GM12878 (cell line): Measurements from ENCODE around the gene PSMB3. TPM values are rescaled to one million over a fixed set of nuclear protein-coding genes. Genes with fewer than 3 reads are reported as not detected.

Experiments used
- ATAC-seq: fragments of 200-7000 bp; cut with Tn5 transposase; 3 replicates; pipeline ENCODE4 v1.9.1; 2020; ENCODE audit warnings: mild to moderate bottlenecking, moderate library complexity
- BruUV-seq: library from RNA; stranded (reverse); fragments of 400-500 nt; replicated peaks from 2 replicates; lab custom pipeline; 2021; lab: Mats Ljungman, UMichigan
- CTCF ChIA-PET: fragments of 300-600 bp; sonication (Branson Sonifier 250); formaldehyde crosslinking; extraction: SDS; loops from one replicate; lab custom pipeline; 2021; ENCODE audit warnings: inconsistent platforms; lab: Yijun Ruan, JAX
- POLR2A ChIA-PET: fragments of 350-600 bp; formaldehyde crosslinking; extraction: SDS; loops from one replicate; lab custom pipeline; 2021; ENCODE audit warnings: inconsistent platforms; lab: Charles Lee
- RAD21 ChIA-PET: fragments of 300-600 bp; sonication (Branson Sonifier 250); formaldehyde crosslinking; loops from one replicate; lab custom pipeline; 2023; ENCODE audit warnings: antibody characterized with exemption; ENCODE audit not compliant: unreplicated experiment; lab: Charles Lee
- SMC1A ChIA-PET: fragments of 300-600 bp; sonication (Branson Sonifier 250); formaldehyde crosslinking; loops from one replicate; lab custom pipeline; 2023; ENCODE audit not compliant: unreplicated experiment, uncharacterized antibody; lab: Charles Lee
- DNase-seq: peaks from one replicate; pipeline ENCODE4 v3.0.0-alpha.2; 2011; ENCODE audit warnings: low read depth, low spot score
- FAIRE-seq: peaks from 3 replicates; lab custom pipeline; 2011; peaks lifted over from hg19 to GRCh38; lab: Jason Lieb, UNC
- H2AFZ ChIP-seq: 2 replicates; pipeline ENCODE4 v1.6.0; 2011; ENCODE audit warnings: low read depth, low read length, control low read depth; ENCODE audit not compliant: control insufficient read depth
- H3K27ac ChIP-seq: 2 replicates; pipeline ENCODE4 v1.5.1; 2011; ENCODE audit warnings: control low read depth; ENCODE audit not compliant: control insufficient read depth, insufficient read depth
- H3K27me3 ChIP-seq, 2 experiments: replicated peaks in 1 of 2; 2 replicates each; pipeline versions ENCODE4 v1.6.0 to v1.6.1; 2011; ENCODE audit warnings: low read length in 1 of 2; ENCODE audit not compliant: control insufficient read depth in 2 of 2, insufficient read depth in 2 of 2
- H3K36me3 ChIP-seq, 2 experiments: 2 replicates each; pipeline ENCODE4 v1.5.1; 2011; ENCODE audit warnings: low read length in 1 of 2; ENCODE audit not compliant: control insufficient read depth in 2 of 2, insufficient read depth in 2 of 2
- H3K4me1 ChIP-seq: 2 replicates; pipeline ENCODE4 v1.6.1; 2011; ENCODE audit warnings: mild to moderate bottlenecking, low read length, moderate library complexity, mixed read lengths; ENCODE audit not compliant: control insufficient read depth, insufficient read depth
- H3K4me2 ChIP-seq: 2 replicates; pipeline ENCODE4 v1.6.0; 2011; ENCODE audit warnings: control low read depth; ENCODE audit not compliant: control insufficient read depth, insufficient read depth
- H3K4me3 ChIP-seq: fragments of 200-600 bp; sonication (generic); 2 replicates; pipeline ENCODE4 v1.5.1; 2016
- H3K79me2 ChIP-seq: 2 replicates; pipeline ENCODE4 v1.6.0; 2011; ENCODE audit warnings: low read length; ENCODE audit not compliant: control insufficient read depth, insufficient read depth
- H3K9ac ChIP-seq: 2 replicates; pipeline ENCODE4 v1.8.0; 2011; ENCODE audit warnings: low read length, control low read depth, mixed read lengths; ENCODE audit not compliant: control insufficient read depth, insufficient read depth
- H3K9me3 ChIP-seq: replicated peaks from 3 replicates; pipeline ENCODE4 v1.5.1; 2011; ENCODE audit warnings: mild to moderate bottlenecking, low read length; ENCODE audit not compliant: control insufficient read depth, insufficient read depth
- H4K20me1 ChIP-seq: 2 replicates; pipeline ENCODE4 v1.6.0; 2011; ENCODE audit not compliant: control insufficient read depth, insufficient read depth
- BRCA1 ChIP-seq: IDR thresholded peaks from 2 replicates; pipeline ENCODE4 v1.6.1; 2011; ENCODE audit warnings: low read depth, low read length, improper control_type of control experiment
- EGR1 ChIP-seq, 2 experiments: IDR thresholded peaks; 1 replicate in 1 of 2; 2 replicates in 1 of 2; pipeline ENCODE4 v1.6.1; 2011 to 2012; ENCODE audit warnings: low read depth in 2 of 2, low read length in 2 of 2, borderline replicate concordance in 1 of 2, mild to moderate bottlenecking in 1 of 2, moderate library complexity in 1 of 2
- ELK1 ChIP-seq: IDR thresholded peaks from 2 replicates; pipeline ENCODE4 v1.6.1; 2012; ENCODE audit warnings: low read depth, low read length, improper control_type of control experiment
- LARP7 ChIP-seq: fragments of 450-650 bp; IDR thresholded peaks from 2 replicates; pipeline ENCODE4 v1.6.1; 2017; ENCODE audit warnings: mild to moderate bottlenecking
- MEF2A ChIP-seq: IDR thresholded peaks from 2 replicates; pipeline ENCODE4 v1.6.1; 2011; ENCODE audit warnings: low read depth, mild to moderate bottlenecking, low read length, moderate library complexity; ENCODE audit not compliant: insufficient read depth
- NFYB ChIP-seq: IDR thresholded peaks from 2 replicates; pipeline ENCODE4 v1.6.1; 2011; ENCODE audit warnings: low read depth, mild to moderate bottlenecking, low read length, improper control_type of control experiment, moderate library complexity; ENCODE audit not compliant: insufficient read depth
- PAX8 ChIP-seq: fragments of 450-650 bp; IDR thresholded peaks from 2 replicates; pipeline ENCODE4 v1.6.1; 2017; ENCODE audit warnings: mild to moderate bottlenecking, moderate library complexity
- POLR2AphosphoS5 ChIP-seq: IDR thresholded peaks from 2 replicates; pipeline ENCODE4 v1.6.1; 2011; ENCODE audit warnings: mild to moderate bottlenecking, low read length, inconsistent platforms
- RAD51 ChIP-seq: fragments of 450-650 bp; IDR thresholded peaks from 2 replicates; pipeline ENCODE4 v1.6.1; 2016; ENCODE audit warnings: moderate library complexity, mild to moderate bottlenecking, inconsistent platforms
- RB1 ChIP-seq: fragments of 450-650 bp; formaldehyde crosslinking; IDR thresholded peaks from 2 replicates; pipeline ENCODE4 v1.6.1; 2017; ENCODE audit warnings: mild to moderate bottlenecking, borderline replicate concordance
- RFX5 ChIP-seq: IDR thresholded peaks from 2 replicates; pipeline ENCODE4 v1.6.1; 2011; ENCODE audit warnings: low read depth, low read length, improper control_type of control experiment
- SREBF1 ChIP-seq: IDR thresholded peaks from 2 replicates; pipeline ENCODE4 v1.6.1; 2012; ENCODE audit warnings: mild to moderate bottlenecking, low read length
- SREBF2 ChIP-seq: IDR thresholded peaks from 2 replicates; pipeline ENCODE4 v1.6.1; 2012; ENCODE audit warnings: mild to moderate bottlenecking, low read length
- ZNF592 ChIP-seq: fragments of 450-650 bp; IDR thresholded peaks from 2 replicates; pipeline ENCODE4 v1.6.1; 2017; ENCODE audit warnings: mild to moderate bottlenecking, moderate library complexity
- WGBS: methylation state at CpG from one replicate; pipeline ENCODE4 v1.1.6; 2016; ENCODE audit warnings: low lambda C conversion rate; ENCODE audit not compliant: insufficient replicate concordance, insufficient coverage; ENCODE audit errors: missing lambda C conversion rate; 5-methylcytosine and 5-hydroxymethylcytosine counted together
- in situ Hi-C: fragments of 300-500 bp; cut with MboI; formaldehyde crosslinking; loops from 9 replicates; pipeline ENCODE4 v1.14.3; 2018; ENCODE audit warnings: mixed read lengths
- intact Hi-C: fragments of 100-400 bp; cut with micrococcal nuclease; formaldehyde crosslinking; loops from one replicate; pipeline ENCODE4 v1.14.2; 2022; ENCODE audit not compliant: unreplicated experiment
- polyA plus RNA-seq, 11 experiments: library from polyadenylated mRNA; depleted of rRNA in 4 of 11; unstranded in 6 of 11; stranded (reverse) in 5 of 11; fragments of >200 nt; fragmentation: Nextera tagmentation in 4 of 11; fragmentation: Illumina TruSeq in 1 of 11; extraction: Ambion mirVana in 4 of 11; extraction: Trizol in 1 of 11; gene quantifications; 1 replicate in 1 of 11; 2 replicates in 10 of 11; pipeline versions ENCODE4 v1.2.1 to v1.2.3, GENCODE V29; 2011 to 2016; ENCODE audit warnings: inconsistent platforms in 2 of 11, missing spikeins in 2 of 11, low read depth in 1 of 11
- total RNA-seq, 4 experiments: library from RNA; depleted of rRNA in 3 of 4; stranded (reverse); fragments of >200 nt in 3 of 4; fragmentation: Illumina TruSeq in 1 of 4; extraction: Trizol in 1 of 4; gene quantifications; 2 replicates each; pipeline versions ENCODE4 v1.2.1 to v1.2.3, GENCODE V29; 2013 to 2021
- TF ChIP-seq, protein P1 (sequence below): fragments of 450-650 bp; IDR thresholded peaks from 2 replicates; pipeline ENCODE4 v1.6.1; 2016; ENCODE audit warnings: mild to moderate bottlenecking

PSMB3 gene
- total and polyA plus RNA-seq, 10 of the 15 experiments (the other 5 are each of a cell fraction or from before 2014, with no cell fraction given): 300 to 2,130 (median 490) TPM

DNA sequence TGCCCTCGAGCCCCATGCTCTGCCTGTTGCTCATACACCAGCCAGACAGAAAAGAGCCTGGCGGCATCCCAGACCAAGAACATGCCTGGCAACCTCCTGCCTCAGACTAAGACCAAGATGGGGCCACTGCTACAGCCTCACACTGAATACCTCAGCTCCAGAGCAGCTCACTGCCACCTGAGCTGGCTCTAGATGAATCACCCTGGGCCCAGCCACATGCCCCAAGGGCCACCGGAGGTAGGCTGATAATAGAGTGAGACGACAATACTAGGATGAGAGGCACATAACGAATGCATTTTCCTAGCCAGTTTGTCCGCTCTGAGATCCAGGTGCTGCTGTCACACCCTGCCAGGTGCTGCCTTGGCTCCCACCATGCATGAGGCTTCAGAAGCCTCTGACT is 33.8 kb downstream of the PSMB3 start:
- intact Hi-C loops: no loop called here
- no TSS peak for BruUV-seq
- Histone ChIP-seq H2AFZ (no peak overlapping the region), H3K4me2 (no peak overlapping the region), H3K4me1 (no peaks in the 10 kb centered on the region; the same call in 1 of the 2 replicates), H3K79me2 (no peaks in the 10 kb centered on the region; the same call in 1 of the 2 replicates), H3K4me3 (no peak overlapping the region), H4K20me1 (no peaks in the 10 kb centered on the region), H3K27ac (no peak overlapping the region), H3K36me3 (peaks cover 11 to 14% of the 10 kb centered on the region in 2 experiments; a peak in 3 of 4 replicates), H3K27me3 (no peaks in the 10 kb centered on the region), H3K9me3 (no peaks in the 10 kb centered on the region), H3K9ac (no peak overlapping the region)
- TF ChIP-seq POLR2AphosphoS5: no peak
- TF ChIP-seq MEF2A: no peak
- no peak for TF ChIP-seq LARP7
- no peak for TF ChIP-seq SREBF1
- no peak for TF ChIP-seq BRCA1
- no peak for TF ChIP-seq NFYB
- TF ChIP-seq RFX5: no peak
- TF ChIP-seq, protein P1, sequence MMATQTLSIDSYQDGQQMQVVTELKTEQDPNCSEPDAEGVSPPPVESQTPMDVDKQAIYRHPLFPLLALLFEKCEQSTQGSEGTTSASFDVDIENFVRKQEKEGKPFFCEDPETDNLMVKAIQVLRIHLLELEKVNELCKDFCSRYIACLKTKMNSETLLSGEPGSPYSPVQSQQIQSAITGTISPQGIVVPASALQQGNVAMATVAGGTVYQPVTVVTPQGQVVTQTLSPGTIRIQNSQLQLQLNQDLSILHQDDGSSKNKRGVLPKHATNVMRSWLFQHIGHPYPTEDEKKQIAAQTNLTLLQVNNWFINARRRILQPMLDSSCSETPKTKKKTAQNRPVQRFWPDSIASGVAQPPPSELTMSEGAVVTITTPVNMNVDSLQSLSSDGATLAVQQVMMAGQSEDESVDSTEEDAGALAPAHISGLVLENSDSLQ: no peak
- TF ChIP-seq RB1: no peak
- TF ChIP-seq PAX8: no peak
- no peak for TF ChIP-seq RAD51
- no peak for TF ChIP-seq ELK1
- no peak for TF ChIP-seq EGR1 (IDR thresholded peaks at IDR 0.05; ENCODE audit: borderline replicate concordance in 1 of 2, low read depth in 2 of 2, low read length in 2 of 2)
- TF ChIP-seq ZNF592: no peak
- TF ChIP-seq SREBF2: no peak
- in situ Hi-C loops: no loop called here
- ATAC-seq: no peak
- DNase-seq: no peak
- ChIA-PET POLR2A (no interaction called here), CTCF (interaction anchor here (0.5 kb wide), 1 partner anchor 138 kb away, joined by 3 read pairs; no protein-coding TSS in a partner anchor), RAD21 (no interaction called here), SMC1A (no interaction called here)
- WGBS: 88% methylated on average over 6 of the region's 6 CpGs
- no peak for FAIRE-seq
